HG02973 (cell line): Measurements from ENCODE around the gene NPAS1.
"Not testable (repeated sequence)": the region's sequence is repeated elsewhere in the genome, so short reads cannot be mapped to it uniquely, and the experiment has no call there.

Source experiments
- ATAC-seq: cut with Tn5 transposase; IDR thresholded peaks from one replicate; pipeline ENCODE4 v1.9.1; 2021; ENCODE audit warnings: moderate library complexity; ENCODE audit not compliant: unreplicated experiment

The NPAS1 gene

GRCh38 chr19:46990991-46991676 is 28.5 kb upstream of the NPAS1 start:
- no peak for ATAC-seq

- no peak for ATAC-seq
These were observed 26.7 kb upstream of the NPAS1 start for GRCh38 chr19:46992699-46993535.

- no peak for ATAC-seq
These were observed 26.0 kb upstream of the NPAS1 start for GRCh38 chr19:46993622-46994021.

GRCh38 chr19:46994141-46994686 is 25.4 kb upstream of the NPAS1 start:
- ATAC-seq = no peak

- ATAC-seq = no peak
These were observed 24.1 kb upstream of the NPAS1 start for GRCh38 chr19:46995492-46995891.

GRCh38 chr19:46998445-46999125 is 21.1 kb upstream of the NPAS1 start:
- ATAC-seq = no peak

GRCh38 chr19:46999377-46999776 is 20.3 kb upstream of the NPAS1 start:
- no peak for ATAC-seq

GRCh38 chr19:46999878-47000277 is 19.8 kb upstream of the NPAS1 start:
- no peak for ATAC-seq

GRCh38 chr19:47000373-47000772 is 19.3 kb upstream of the NPAS1 start:
- no peak for ATAC-seq

- no peak for ATAC-seq
These were observed 18.1 kb upstream of the NPAS1 start for GRCh38 chr19:47001584-47001983.

GRCh38 chr19:47002106-47002766 is 17.4 kb upstream of the NPAS1 start:
- no peak for ATAC-seq

- ATAC-seq = no peak
These were observed 16.6 kb upstream of the NPAS1 start for GRCh38 chr19:47002853-47003610.

GRCh38 chr19:47003611-47004465 is 15.8 kb upstream of the NPAS1 start:
- ATAC-seq = no peak

GRCh38 chr19:47005164-47005641 is 14.4 kb upstream of the NPAS1 start:
- no peak for ATAC-seq

GRCh38 chr19:47005873-47006272 is 13.8 kb upstream of the NPAS1 start:
- no peak for ATAC-seq

GRCh38 chr19:47006496-47006895 is 13.1 kb upstream of the NPAS1 start:
- no peak for ATAC-seq

- ATAC-seq = not testable (repeated sequence)
These were observed 9.1 kb upstream of the NPAS1 start for GRCh38 chr19:47010549-47010948.

- ATAC-seq = no peak
These were observed 7.0 kb upstream of the NPAS1 start for GRCh38 chr19:47012617-47013016.

GRCh38 chr19:47013041-47013517 is 6.6 kb upstream of the NPAS1 start:
- ATAC-seq = no peak
